K562 (cell line): ENCODE results near the gene BCAP31. TPM values are rescaled to one million over a fixed set of nuclear protein-coding genes. Genes with fewer than 3 reads are reported as not detected.
A peak's percentile ranks its signal among the peaks of the same experiment; 100 is the strongest.

ENCODE experiments used
- ATAC-seq: fragments of 200-7000 bp; cut with Tn5 transposase; 3 replicates; pipeline ENCODE4 v1.9.1; 2020; ENCODE audit warnings: moderate library complexity
- BruUV-seq: library from RNA; stranded (reverse); fragments of 400-500 nt; replicated peaks from 2 replicates; lab custom pipeline; 2021; lab: Mats Ljungman, UMichigan
- CTCF ChIA-PET: fragments of 300-600 bp; formaldehyde crosslinking; extraction: SDS; loops from one replicate; lab custom pipeline; 2021; ENCODE audit warnings: low intra/inter-chr PET ratio; lab: Yijun Ruan, JAX
- POLR2A ChIA-PET: fragments of 300-600, 350-650 bp; sonication (Branson Sonifier 250); formaldehyde crosslinking; extraction: SDS; loops from one replicate; lab custom pipeline; 2021; ENCODE audit warnings: antibody characterized with exemption, inconsistent platforms; lab: Yijun Ruan, JAX
- DNase-seq, 4 experiments: peaks; one replicate each; pipeline versions ENCODE4 v3.0.0 to v3.0.0-alpha.2; 2011 to 2018; ENCODE audit warnings: low spot score in 3 of 4, mixed read lengths in 3 of 4; ENCODE audit errors: extremely low read depth in 1 of 4
- FAIRE-seq: peaks from 2 replicates; lab custom pipeline; 2011; peaks lifted over from hg19 to GRCh38; lab: Jason Lieb, UNC
- H2AFZ ChIP-seq: 2 replicates; pipeline ENCODE4 v1.6.0; 2011; ENCODE audit warnings: low read depth, low read length, control low read depth, inconsistent platforms
- H3K27ac ChIP-seq: fragments of 200-600 bp; 3 replicates; pipeline ENCODE4 v1.8.0; 2011; ENCODE audit warnings: low read depth, mild to moderate bottlenecking, control low read depth, inconsistent platforms, low read length, moderate library complexity, mixed read lengths; ENCODE audit errors: extremely low read depth
- H3K27me3 ChIP-seq, 2 experiments: fragments of 300-600 bp in 1 of 2; 2 replicates in 1 of 2; 3 replicates in 1 of 2; pipeline versions ENCODE4 v1.6.0 to v1.8.0; 2011; ENCODE audit warnings: inconsistent platforms in 2 of 2, low read length in 2 of 2, mild to moderate bottlenecking in 1 of 2, mixed read lengths in 1 of 2, moderate library complexity in 1 of 2; ENCODE audit not compliant: control insufficient read depth in 2 of 2, insufficient read depth in 2 of 2
- H3K36me3 ChIP-seq: fragments of 300-600 bp; 3 replicates; pipeline ENCODE4 v1.8.0; 2011; ENCODE audit warnings: mild to moderate bottlenecking, low read length, inconsistent platforms; ENCODE audit not compliant: control insufficient read depth, insufficient read depth
- H3K4me1 ChIP-seq, 2 experiments: fragments of 200-600 bp in 1 of 2; replicated peaks in 1 of 2; 2 replicates in 1 of 2; 3 replicates in 1 of 2; pipeline versions ENCODE4 v1.5.1 to v1.8.0; 2011; ENCODE audit warnings: inconsistent platforms in 2 of 2, low read length in 2 of 2, mild to moderate bottlenecking in 1 of 2, mixed read lengths in 1 of 2, moderate library complexity in 1 of 2; ENCODE audit not compliant: control insufficient read depth in 2 of 2, insufficient read depth in 2 of 2
- H3K4me2 ChIP-seq: 2 replicates; pipeline ENCODE4 v1.6.1; 2011; ENCODE audit warnings: low read length, control low read depth, inconsistent platforms, mixed read lengths; ENCODE audit not compliant: insufficient read depth
- H3K4me3 ChIP-seq: fragments of 200-600 bp; sonication (generic), shearing (Covaris generic); 2 replicates; pipeline ENCODE4 v1.5.1; 2016; ENCODE audit warnings: control low read depth, inconsistent platforms
- H3K79me2 ChIP-seq: fragments of 200-600 bp; 3 replicates; pipeline ENCODE4 v1.8.0; 2011; ENCODE audit warnings: low read length, inconsistent platforms; ENCODE audit not compliant: control insufficient read depth, insufficient read depth
- H3K9ac ChIP-seq, 2 experiments: 2 replicates each; pipeline versions ENCODE4 v1.6.0 to v1.6.1; 2011; ENCODE audit warnings: low read depth in 2 of 2, low read length in 2 of 2, control low read depth in 1 of 2, inconsistent platforms in 1 of 2, mild to moderate bottlenecking in 1 of 2, mixed read lengths in 1 of 2; ENCODE audit not compliant: insufficient read depth in 1 of 2
- H3K9me1 ChIP-seq: one replicate; pipeline ENCODE4 v1.6.0; 2011; ENCODE audit warnings: inconsistent platforms, mild to moderate bottlenecking, low read length, moderate library complexity; ENCODE audit not compliant: control insufficient read depth, insufficient read depth
- H3K9me3 ChIP-seq: replicated peaks from 2 replicates; pipeline ENCODE4 v1.5.1; 2011; ENCODE audit warnings: low read depth, low read length, inconsistent platforms; ENCODE audit not compliant: control insufficient read depth, insufficient read depth
- H4K20me1 ChIP-seq: replicated peaks from 2 replicates; pipeline ENCODE4 v1.6.1; 2011; ENCODE audit warnings: low read length, inconsistent platforms, mixed read lengths; ENCODE audit not compliant: control insufficient read depth, insufficient read depth
- ELF2 ChIP-seq: fragments of 250-450 bp; sonication (Bioruptor Pico); IDR thresholded peaks from 2 replicates; pipeline ENCODE4 v1.5.0; 2021; ENCODE audit warnings: mild to moderate bottlenecking
- JUND ChIP-seq, 2 experiments: IDR thresholded peaks; 2 replicates in 1 of 2; 3 replicates in 1 of 2; pipeline ENCODE4 v1.6.1; 2011; ENCODE audit warnings: borderline replicate concordance in 2 of 2, low read depth in 2 of 2, low read length in 2 of 2, improper control_type of control experiment in 1 of 2, missing biosample characterization in 1 of 2, missing genetic modification characterization in 1 of 2, missing genetic modification reagents in 1 of 2
- KDM5B ChIP-seq: fragments of 200-600 bp; sonication (generic); IDR thresholded peaks from 2 replicates; pipeline ENCODE4 v1.6.1; 2012; ENCODE audit warnings: low read depth, mild to moderate bottlenecking, moderate library complexity, low read length, control low read depth, inconsistent platforms; ENCODE audit not compliant: insufficient replicate concordance
- PHF8 ChIP-seq: fragments of 200-600 bp; sonication (generic); IDR thresholded peaks from 2 replicates; pipeline ENCODE4 v1.6.1; 2012; ENCODE audit warnings: mixed run types, mild to moderate bottlenecking, inconsistent platforms, low read length, moderate library complexity, borderline replicate concordance
- POLR2G ChIP-seq: fragments of 200-400 bp; formaldehyde crosslinking; IDR thresholded peaks from 2 replicates; pipeline ENCODE4 v1.6.1; 2017; ENCODE audit warnings: low read depth, mild to moderate bottlenecking, antibody characterized with exemption, low read length, moderate library complexity
- RBFOX2 ChIP-seq: fragments of 200-400 bp; formaldehyde crosslinking; IDR thresholded peaks from 2 replicates; pipeline ENCODE4 v1.6.1; 2017; ENCODE audit warnings: low read depth, mild to moderate bottlenecking, low read length, moderate library complexity
- SAFB ChIP-seq: fragments of 200-400 bp; formaldehyde crosslinking; IDR thresholded peaks from 2 replicates; pipeline ENCODE4 v1.6.1; 2017; ENCODE audit warnings: low read depth, low read length, borderline replicate concordance
- SIN3A ChIP-seq, 2 experiments: fragments of 150-350 bp in 1 of 2; IDR thresholded peaks; 2 replicates each; pipeline ENCODE4 v1.6.1; 2011 to 2016; ENCODE audit warnings: borderline replicate concordance in 2 of 2, low read depth in 2 of 2, low read length in 2 of 2, mild to moderate bottlenecking in 2 of 2, moderate library complexity in 2 of 2; ENCODE audit not compliant: control insufficient read depth in 1 of 2
- VEZF1 ChIP-seq: fragments of 200-800 bp; sonication (Bioruptor generic); IDR thresholded peaks from 2 replicates; pipeline ENCODE4 v1.6.1; 2017; ENCODE audit warnings: missing genetic modification characterization, missing compliant biosample characterization
- ZNF140 ChIP-seq: fragments of 250-450 bp; sonication (Bioruptor Pico); IDR thresholded peaks from 2 replicates; pipeline ENCODE4 v1.8.0; 2021; ENCODE audit warnings: moderate library complexity, mild to moderate bottlenecking, inconsistent platforms
- ZNF445 ChIP-seq: fragments of 250-450 bp; sonication (Bioruptor Pico); IDR thresholded peaks from 2 replicates; pipeline ENCODE4 v1.4.0; 2020; ENCODE audit warnings: low read depth, mild to moderate bottlenecking, moderate library complexity
- WGBS: fragments of 100-300 bp; shearing (Covaris generic); methylation state at CpG from one replicate; pipeline ENCODE4 v1.1.6; 2016; ENCODE audit warnings: low coverage, mixed read lengths; ENCODE audit not compliant: insufficient coverage; ENCODE audit errors: missing lambda C conversion rate; 5-methylcytosine and 5-hydroxymethylcytosine counted together
- in situ Hi-C: fragments of 300-500 bp; cut with MboI; formaldehyde crosslinking; loops from 4 replicates; pipeline ENCODE4 v1.15.0; 2018; ENCODE audit warnings: inconsistent platforms, mixed read lengths
- intact Hi-C: fragments of 100-400 bp; cut with micrococcal nuclease; formaldehyde crosslinking; loops from 2 replicates; pipeline ENCODE4 v1.14.2; 2022
- polyA plus RNA-seq, 8 experiments: library from polyadenylated mRNA; depleted of rRNA in 4 of 8; stranded (reverse) in 5 of 8; unstranded in 3 of 8; fragments of >200 nt; fragmentation: Nextera tagmentation in 2 of 8; fragmentation: Illumina TruSeq in 1 of 8; extraction: Ambion mirVana in 2 of 8; extraction: Trizol in 1 of 8; gene quantifications; 2 replicates each; pipeline versions ENCODE4 v1.2.1 to v1.2.3, GENCODE V29; 2011 to 2014; ENCODE audit warnings: inconsistent platforms in 1 of 8, missing spikeins in 1 of 8
- total RNA-seq, 7 experiments: library from RNA; depleted of rRNA in 6 of 7; stranded (reverse); fragments of >200 nt in 6 of 7; fragmentation: Illumina TruSeq in 2 of 7; extraction: Trizol in 2 of 7; gene quantifications; 2 replicates each; pipeline versions ENCODE4 v1.2.1 to v1.2.3, GENCODE V29; 2011 to 2021; ENCODE audit warnings: low replicate concordance in 1 of 7

BCAP31 gene
- total and polyA plus RNA-seq, 9 of the 15 experiments (the other 6 are each of a cell fraction or from before 2014, with no cell fraction given) = 156 to 683 (median 188) TPM

- TF ChIP-seq VEZF1 (CRISPR knock-in tag) (peak; percentile 42), ZNF445 (no peak), ZNF140 (no peak)
Observed at GRCh38 chrX:153688911-153689590, 35.1 kb downstream of the BCAP31 start (continued).

GRCh38 chrX:153688506-153688905, 35.7 kb downstream of the BCAP31 start:
- H3K4me1 ChIP-seq = peaks cover 16 to 74% of the 10 kb centered on the region in 2 experiments; a peak in 4 of 5 replicates
- peaks cover 37% of the 10 kb centered on the region; the same call in 1 of the 3 replicates for H3K36me3 ChIP-seq
- 0% methylated on average over 1 of the region's 57 CpGs for WGBS
- no peaks in the 10 kb centered on the region for H3K27me3 ChIP-seq
- peaks cover 37% of the 10 kb centered on the region for H3K79me2 ChIP-seq
- ChIA-PET CTCF (no interaction called here), POLR2A (no interaction called here)
- peak overlapping the region; percentile 32; the same call in 1 of the 2 replicates for H3K4me2 ChIP-seq
- FAIRE-seq = no peak
- intact Hi-C loops = no loop called here
- peaks cover 4% of the 10 kb centered on the region for H3K9me1 ChIP-seq
- ATAC-seq = no peak
- H3K9ac ChIP-seq = peak overlapping the region; percentile 72 to 98; a peak in 3 of 4 replicates
- BruUV-seq = no TSS peak
- peaks cover 13% of the 10 kb centered on the region for H4K20me1 ChIP-seq
- DNase-seq = peak in 1 of 4 experiments; percentile 19
- in situ Hi-C loops = no loop called here
- H3K9me3 ChIP-seq = peaks cover 1% of the 10 kb centered on the region; the same call in 1 of the 2 replicates
- peak overlapping the region; percentile 66 for H3K27ac ChIP-seq
- H2AFZ ChIP-seq = no peak overlapping the region
- H3K4me3 ChIP-seq = peak overlapping the region; percentile 51
- TF ChIP-seq KDM5B = peak; percentile 28
- 0 out of 4 replicates have a peak, but pooled peaks of 1 of the 2 experiments have one; percentile 7 for TF ChIP-seq SIN3A (IDR thresholded peaks at IDR 0.05; ENCODE audit: borderline replicate concordance in 2 of 2, control insufficient read depth in 1 of 2, low read depth in 2 of 2, low read length in 2 of 2)
- TF ChIP-seq PHF8 = peak; percentile 28; the same call in 1 of the 2 replicates
- peak; percentile 66 for TF ChIP-seq POLR2G
- no peak for TF ChIP-seq ELF2 (CRISPR knock-in tag)
- peak; percentile 62 for TF ChIP-seq RBFOX2
- TF ChIP-seq JUND (IDR thresholded peaks at IDR 0.05; ENCODE audit: borderline replicate concordance, low read depth, low read length) = no peak
- no peak for TF ChIP-seq JUND (tag; IDR thresholded peaks at IDR 0.05; ENCODE audit: borderline replicate concordance, low read depth, low read length)
- TF ChIP-seq SAFB = peak; percentile 65; the same call in 1 of the 2 replicates
